ENCODE data around the gene BACH2.
"Not testable (repeated sequence)": the region's sequence is repeated elsewhere in the genome, so short reads cannot be mapped to it uniquely, and the experiment has no call there.

The BACH2 gene

DNA sequence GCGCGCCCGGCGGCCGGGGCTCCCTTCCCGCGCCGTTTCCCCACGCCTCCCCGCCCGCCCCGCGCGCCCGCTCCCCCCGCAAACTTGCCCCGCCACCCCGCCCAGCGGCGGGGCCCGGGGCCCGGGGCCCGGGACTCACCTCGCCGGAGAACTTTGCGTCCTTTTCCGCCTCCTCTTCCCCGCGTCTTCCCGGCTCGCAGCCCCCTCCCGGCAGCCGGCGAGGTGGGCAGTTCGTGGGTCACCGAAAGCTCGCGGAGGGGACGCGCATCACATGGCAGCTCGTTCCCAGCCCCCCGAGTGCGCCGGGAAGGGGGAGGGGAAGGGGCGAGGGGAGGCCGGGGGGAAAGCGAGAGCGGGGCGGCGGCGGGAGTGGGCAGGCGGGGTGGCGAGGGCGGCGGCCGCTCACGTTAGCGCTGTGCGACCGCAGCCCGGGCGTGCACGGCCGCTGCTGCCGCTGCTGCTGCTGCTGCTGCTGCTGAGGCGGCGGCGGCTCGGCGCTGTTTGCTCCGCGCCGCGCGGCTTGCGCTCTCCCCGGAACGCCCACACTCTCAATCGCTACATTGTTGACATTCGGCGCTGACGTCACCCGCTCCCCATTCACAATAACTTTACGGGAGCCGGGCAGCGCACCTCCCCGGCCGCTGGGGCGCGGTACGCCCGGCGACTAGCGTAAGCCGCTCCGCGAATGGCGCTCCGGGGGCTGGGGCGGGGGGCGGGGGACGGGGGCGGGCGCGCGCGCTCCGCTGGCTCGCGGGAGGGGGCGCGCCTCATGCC lies at the start of gene BACH2:
Gene BACH2, minus strand, starts transcription at position 503 of the 774 bp plus-strand sequence. CDS start 287,999 bp downstream, outside the sequence.
- DNase-seq, result peak; percentile 29 to 92 (median 84)

DNA sequence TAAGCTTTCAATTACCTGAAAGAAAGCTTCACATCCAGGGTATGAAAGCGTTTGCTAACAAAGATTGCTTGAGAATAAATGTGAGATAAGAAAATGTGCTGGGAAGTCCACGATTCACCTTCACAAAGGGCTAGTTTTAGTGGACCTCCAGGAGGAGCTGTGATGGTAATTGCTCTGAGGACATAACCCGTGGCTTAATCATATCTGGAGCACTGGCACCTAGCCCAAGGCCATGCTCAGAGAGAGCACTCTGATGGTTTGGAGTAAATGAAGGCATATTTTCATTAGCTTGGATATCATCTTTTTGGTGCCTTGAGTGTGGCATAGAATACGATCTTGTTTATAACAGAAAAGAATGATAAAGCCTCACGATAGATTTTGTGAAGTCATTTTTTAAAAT lies 46.9 kb upstream of the BACH2 start:
- DNase-seq, result no peak

DNA sequence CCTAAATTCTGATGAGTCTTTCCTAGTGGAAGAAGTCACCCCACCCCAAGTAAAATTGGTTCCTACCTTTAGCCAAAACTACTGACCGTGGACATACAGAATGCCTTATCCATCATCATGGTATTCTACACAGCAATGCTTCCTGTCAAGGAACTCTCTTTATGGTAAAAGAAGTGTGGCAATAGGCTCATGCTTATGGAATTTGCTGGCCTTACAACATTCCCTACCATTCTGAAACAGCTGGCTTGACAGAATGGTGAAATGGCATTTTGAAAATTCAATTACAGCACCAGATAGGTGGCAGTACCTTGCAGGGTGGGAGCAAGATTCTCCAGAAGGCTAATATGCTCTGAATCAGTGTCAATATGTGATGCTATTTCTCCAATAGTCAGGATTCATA lies 41.8 kb upstream of the BACH2 start:
- DNase-seq, result no peak

DNA sequence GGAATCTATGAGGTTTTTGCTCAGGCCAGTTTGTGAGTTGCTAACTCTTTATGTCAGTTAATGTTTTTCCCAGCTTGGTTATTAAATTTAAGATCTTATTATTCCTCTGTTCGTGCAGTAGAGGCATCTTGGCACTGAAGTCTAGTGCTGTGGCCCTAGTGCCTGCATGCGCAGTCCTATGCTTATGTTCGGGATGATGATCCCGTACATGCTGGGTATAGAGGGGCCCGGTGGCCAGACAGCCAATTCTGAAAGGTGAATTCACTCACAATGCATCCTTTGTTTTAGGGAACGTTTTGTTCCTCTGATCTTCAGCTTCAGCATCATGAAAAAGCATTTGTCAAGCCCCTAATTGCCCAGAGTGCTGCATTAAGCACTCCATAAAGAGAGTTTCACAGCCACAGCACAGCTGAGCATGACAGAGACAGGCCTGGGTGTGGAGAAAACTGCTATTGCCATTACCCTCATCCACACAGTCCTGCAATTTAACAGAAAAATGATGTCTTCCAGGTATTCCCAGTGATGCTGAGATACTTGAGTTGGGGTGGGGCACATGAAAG lies 39.8 kb upstream of the BACH2 start:
- no peak for DNase-seq

GRCh38 chr6:90333928-90334327 lies 37.3 kb upstream of the BACH2 start:
- DNase-seq, result no peak

DNA sequence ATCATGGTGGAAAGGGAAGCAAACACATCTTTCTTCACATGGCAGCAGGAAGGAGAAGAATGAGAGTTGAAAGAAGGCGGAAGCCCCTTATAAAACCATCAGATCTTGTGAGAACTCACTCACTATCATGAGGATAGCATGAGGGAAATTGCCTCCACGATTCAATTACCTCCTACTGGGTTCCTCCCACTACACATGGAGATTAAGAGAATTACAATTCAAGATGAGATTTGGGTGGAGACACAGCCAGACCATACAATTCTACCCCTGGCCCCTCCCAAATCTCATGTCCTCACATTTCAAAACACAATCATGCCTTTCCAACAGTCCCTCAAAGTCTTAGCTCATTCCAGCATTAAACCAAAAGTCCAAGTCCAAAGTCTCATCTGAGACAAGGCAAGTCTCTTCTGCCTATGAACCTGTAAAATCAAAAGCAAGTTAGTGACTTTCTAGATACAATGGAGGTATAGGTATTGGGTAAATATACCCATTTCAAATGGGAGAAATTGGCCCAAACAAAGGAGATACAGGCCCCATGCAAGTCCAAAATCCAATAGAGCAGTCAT lies 36.4 kb upstream of the BACH2 start:
- not testable (repeated sequence) for DNase-seq

GRCh38 chr6:90329386-90330077 lies 32.9 kb upstream of the BACH2 start:
- no peak for DNase-seq

DNA sequence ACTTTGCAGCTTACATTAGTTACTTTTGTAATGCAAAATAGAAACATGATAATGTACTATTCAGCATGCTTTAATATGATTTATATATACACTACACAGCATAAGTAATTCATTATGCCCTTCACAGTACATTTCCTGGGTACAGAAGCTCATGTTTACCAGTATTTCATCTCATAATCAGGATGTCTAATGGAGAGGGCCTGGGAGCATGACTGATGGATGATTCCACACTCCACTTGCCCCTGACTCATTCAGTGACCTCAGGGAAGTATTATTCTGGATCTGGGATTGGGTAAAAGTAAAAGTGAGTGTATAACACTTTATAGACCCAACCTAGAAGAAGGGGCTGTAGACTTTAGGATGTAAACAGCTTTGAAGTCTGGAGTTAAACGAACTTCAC lies 31.4 kb upstream of the BACH2 start:
- DNase-seq, result no peak

- no peak for DNase-seq
Observed at GRCh38 chr6:90326404-90327057, 29.9 kb upstream of the BACH2 start.

DNA sequence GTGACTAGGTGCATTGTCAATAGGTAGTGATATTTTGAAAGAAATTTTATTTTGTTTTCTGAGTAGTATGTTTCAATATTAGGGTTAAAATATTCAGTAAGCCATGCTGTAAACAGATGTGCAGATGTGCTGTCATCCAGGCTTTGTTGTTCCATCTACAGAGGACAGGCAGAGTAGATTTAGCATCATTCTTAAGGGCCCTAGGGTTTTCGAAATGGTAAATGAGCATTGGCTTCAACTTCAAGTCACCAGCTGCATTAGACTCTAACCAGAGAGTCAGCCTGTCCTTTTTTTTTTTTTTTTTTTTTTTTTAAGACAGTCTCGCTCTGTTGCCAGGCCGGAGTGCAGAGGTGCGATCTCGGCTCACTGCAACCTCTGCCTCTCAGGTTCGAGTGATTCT lies 27.1 kb upstream of the BACH2 start:
- DNase-seq, result no peak

DNA sequence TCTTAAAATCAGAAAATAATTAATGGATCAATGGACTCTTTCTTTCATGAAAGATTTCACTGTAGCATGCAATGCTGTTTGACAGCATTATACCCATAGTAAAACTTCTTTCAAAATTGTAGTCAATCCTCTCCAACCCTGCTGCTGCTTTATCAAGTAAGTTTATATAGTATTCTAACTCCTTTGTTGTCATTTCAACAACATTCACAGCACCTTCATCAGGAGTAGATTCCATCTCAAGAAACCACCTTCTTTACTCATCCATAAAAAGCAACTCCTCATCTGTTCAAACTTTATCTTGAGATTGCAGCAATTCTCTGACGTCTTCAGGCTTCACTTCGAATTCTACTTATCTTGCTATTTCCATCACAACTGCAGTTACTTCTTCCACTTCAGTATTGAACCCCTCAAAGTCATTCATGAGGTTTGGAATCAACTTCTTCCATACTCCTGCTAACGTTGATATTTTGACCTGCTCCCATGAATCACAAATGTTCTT lies 26.4 kb upstream of the BACH2 start:
- no peak for DNase-seq

- DNase-seq, result no peak
Observed at GRCh38 chr6:90319979-90320685, 23.5 kb upstream of the BACH2 start.

DNA sequence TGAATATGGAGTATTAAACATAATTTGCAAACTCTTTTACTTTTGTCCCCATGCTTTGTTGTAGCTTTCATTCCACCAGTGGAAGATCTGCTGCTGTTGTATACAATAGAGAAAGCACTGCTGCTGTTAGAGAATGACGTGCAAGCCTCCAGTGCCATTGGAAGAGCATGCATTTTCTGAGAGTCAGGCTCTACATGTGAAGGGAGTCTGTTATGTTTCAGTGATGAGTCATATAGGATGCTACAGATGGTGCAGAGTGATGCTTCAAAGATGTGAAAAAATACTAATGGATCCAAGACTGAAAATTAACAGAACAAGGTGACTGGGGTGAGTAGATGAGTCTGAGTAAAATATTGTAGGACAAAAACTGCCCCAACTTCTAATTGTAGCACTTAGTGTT lies 22.4 kb upstream of the BACH2 start:
- DNase-seq, result no peak

- no peak for DNase-seq
Observed at GRCh38 chr6:90315986-90316385, 19.3 kb upstream of the BACH2 start.

DNA sequence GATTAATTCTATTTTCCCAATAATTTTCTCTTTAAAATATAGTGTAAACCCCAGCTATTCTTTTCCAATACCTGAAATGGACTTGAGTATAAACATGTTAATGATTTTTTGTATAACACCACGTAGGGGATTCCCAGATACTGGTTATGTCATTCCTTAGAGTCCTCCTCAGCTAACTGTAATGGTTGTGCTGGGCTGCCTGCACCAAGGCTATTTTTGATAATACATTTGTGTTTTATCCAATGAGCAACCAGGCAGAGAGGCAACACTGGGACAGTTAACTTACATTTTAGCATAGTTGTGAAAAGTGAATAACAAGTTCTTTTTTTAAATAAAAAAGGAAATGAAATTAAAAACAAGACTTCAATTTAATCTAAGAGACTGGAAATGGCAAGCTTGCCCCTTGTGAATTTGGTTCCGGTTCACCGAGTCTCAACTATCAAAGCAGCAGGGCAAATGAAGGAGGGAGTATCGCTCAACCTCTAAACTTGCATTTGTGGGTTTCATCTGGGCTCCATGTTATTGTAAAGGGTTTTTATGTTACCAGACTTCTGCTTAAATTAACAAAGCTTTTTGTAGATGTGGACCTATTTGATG lies 18.8 kb upstream of the BACH2 start:
- no peak for DNase-seq

DNA sequence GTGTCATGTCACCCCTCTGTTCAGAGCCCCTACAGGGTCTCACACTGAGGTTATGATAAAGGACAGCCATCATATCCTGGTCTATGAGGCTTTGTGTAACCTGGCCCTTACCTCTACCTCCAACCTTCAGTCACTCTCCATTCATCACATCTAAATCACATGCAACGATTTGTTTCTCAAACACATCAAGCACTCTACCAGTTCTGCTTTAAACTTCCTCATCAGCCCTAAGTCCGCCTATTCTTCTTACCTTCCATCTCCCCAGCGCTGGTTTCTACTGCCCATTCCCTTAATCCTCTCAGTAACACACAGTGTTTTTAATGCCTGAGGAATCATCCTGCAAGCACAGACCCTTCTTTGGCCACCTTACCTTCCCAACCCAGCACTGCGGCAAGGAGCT lies 17.9 kb upstream of the BACH2 start:
- no peak for DNase-seq

DNA sequence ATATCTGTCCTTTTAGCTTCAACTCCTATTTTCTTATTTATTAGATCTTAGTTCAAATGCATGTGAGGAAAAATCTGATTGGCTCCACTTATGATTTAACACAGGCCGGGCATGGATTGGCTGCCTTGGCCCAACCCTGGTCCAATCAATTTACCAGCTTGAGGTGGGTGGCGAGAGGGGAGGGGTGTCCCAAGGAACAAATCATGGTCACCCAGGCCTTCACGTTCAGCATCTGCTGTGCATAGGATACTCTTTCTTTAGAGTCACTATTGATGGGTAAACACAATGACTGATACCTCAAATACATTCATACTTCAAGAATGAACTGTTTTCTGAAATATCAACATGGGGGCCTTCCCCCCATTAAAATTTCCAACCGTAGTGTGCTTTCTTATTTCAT lies 14.9 kb upstream of the BACH2 start:
- DNase-seq, result no peak

DNA sequence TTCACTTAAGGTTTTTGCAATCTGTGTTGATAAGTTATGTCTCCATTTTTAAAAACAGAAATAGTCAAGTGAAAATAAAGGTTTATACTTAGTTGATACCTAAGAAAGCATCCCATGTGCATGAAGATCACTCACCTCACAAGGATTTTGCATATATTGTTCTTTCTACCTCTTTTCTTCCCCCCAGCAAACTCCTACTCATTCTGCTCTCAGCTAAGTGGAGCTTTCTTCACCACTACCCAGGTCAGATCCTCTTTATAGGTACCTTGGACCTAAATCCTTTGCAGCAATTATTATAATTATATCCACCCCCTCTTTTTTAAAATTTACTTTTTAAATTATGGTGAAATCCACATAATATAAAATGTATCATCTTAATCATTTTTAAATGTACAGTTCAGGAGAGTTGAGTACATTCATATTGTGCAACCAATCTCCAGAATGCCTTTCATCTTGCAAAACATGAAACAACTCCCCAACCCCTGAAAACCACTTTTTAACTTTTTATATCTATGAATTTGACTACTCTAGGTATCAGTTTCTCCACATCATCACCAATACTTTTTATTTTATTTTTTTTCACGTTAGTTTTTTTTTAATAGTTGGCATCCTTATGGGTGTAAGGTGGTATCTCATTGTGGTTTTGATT lies 9.3 kb upstream of the BACH2 start:
- DNase-seq, result no peak

- DNase-seq, result no peak
Observed at GRCh38 chr6:90304308-90304707, 7.7 kb upstream of the BACH2 start.

DNA sequence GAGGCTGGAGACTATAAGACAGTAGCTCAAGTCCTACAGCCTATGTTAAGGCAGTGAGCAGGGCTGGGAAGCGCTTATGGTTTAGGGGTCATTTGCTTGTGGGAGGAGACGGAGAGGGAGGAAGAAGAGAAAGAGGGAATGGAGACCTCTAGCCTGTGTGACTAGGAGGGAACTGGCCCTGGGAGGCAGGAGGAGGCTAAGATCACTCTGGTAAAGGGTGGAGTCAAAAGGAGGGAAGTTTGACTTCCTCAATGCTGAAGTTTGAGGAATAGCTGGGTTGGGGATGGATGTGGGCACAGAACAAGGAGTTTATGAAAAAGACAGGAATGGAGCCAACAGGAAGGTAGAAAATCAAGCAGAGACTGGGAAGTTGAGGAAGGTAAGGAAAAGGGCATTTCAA lies 6.4 kb upstream of the BACH2 start:
- no peak for DNase-seq
